PC-9 (cell line): ENCODE results near the gene C10orf143.

Experiments used
- CTCF ChIP-seq: fragments of 200-600 bp; sonication (generic); conservative IDR thresholded peaks from 2 replicates; pipeline ENCODE4 v1.6.1; 2017; ENCODE audit warnings: mixed run types, antibody characterized with exemption, mild to moderate bottlenecking, moderate library complexity
- EZH2 ChIP-seq: fragments of 200-600 bp; sonication (generic); IDR thresholded peaks from 2 replicates; pipeline ENCODE4 v1.8.0; 2017; ENCODE audit warnings: antibody characterized with exemption, low read depth

- no peak for TF ChIP-seq EZH2
- no peak for TF ChIP-seq CTCF
These were observed 85.8 kb downstream of the C10orf143 start for GRCh38 chr10:130024779-130025325.
